Panc1 (cell line): Measurements from ENCODE around the gene FAM204A. TPM values are rescaled to one million over a fixed set of nuclear protein-coding genes. Genes with fewer than 3 reads are reported as not detected.

Experiments
- ATAC-seq: fragments of 200-7000 bp; cut with Tn5 transposase; 2 replicates; pipeline ENCODE4 v1.9.1; 2020; ENCODE audit warnings: mild to moderate bottlenecking, moderate library complexity
- BruUV-seq: library from RNA; stranded (reverse); fragments of 400-500 nt; replicated peaks from 2 replicates; lab custom pipeline; 2021; lab: Mats Ljungman, UMichigan
- CTCF ChIA-PET: fragments of 300-600 bp; sonication (Branson Sonifier 250); formaldehyde crosslinking; loops from one replicate; lab custom pipeline; 2022; ENCODE audit warnings: antibody characterized with exemption; lab: Charles Lee
- POLR2A ChIA-PET: fragments of 300-600 bp; sonication (Branson Sonifier 250); formaldehyde crosslinking; loops from one replicate; lab custom pipeline; 2022; ENCODE audit warnings: antibody characterized with exemption; lab: Charles Lee
- DNase-seq: peaks from one replicate; pipeline ENCODE4 v3.0.0-alpha.2; 2010; ENCODE audit warnings: low read depth, low spot score
- H3K27ac ChIP-seq: 2 replicates; pipeline ENCODE4 v1.5.1; 2011; ENCODE audit warnings: mild to moderate bottlenecking, low read length, inconsistent platforms
- H3K27me3 ChIP-seq: fragments of 200-500 bp; sonication (Bioruptor generic); 2 replicates; pipeline ENCODE4 v1.6.0; 2014; ENCODE audit warnings: low read length, inconsistent platforms; ENCODE audit not compliant: control insufficient read depth, insufficient read depth
- H3K36me3 ChIP-seq: fragments of 200-500 bp; sonication (Bioruptor generic); 2 replicates; pipeline ENCODE4 v1.5.1; 2014; ENCODE audit warnings: inconsistent platforms, mild to moderate bottlenecking, low read length, moderate library complexity; ENCODE audit not compliant: control insufficient read depth, insufficient read depth
- H3K4me1 ChIP-seq: 2 replicates; pipeline ENCODE4 v1.5.1; 2011; ENCODE audit warnings: inconsistent platforms, mild to moderate bottlenecking, low read length, moderate library complexity; ENCODE audit not compliant: control insufficient read depth, insufficient read depth
- H3K4me3 ChIP-seq, 2 experiments: 2 replicates each; pipeline ENCODE4 v1.5.1; 2011 to 2012; ENCODE audit warnings: low read depth in 2 of 2, low read length in 2 of 2, mild to moderate bottlenecking in 2 of 2, inconsistent platforms in 1 of 2, moderate library complexity in 1 of 2
- H3K9me3 ChIP-seq: fragments of 200-500 bp; sonication (Bioruptor generic); 2 replicates; pipeline ENCODE4 v1.5.1; 2014; ENCODE audit warnings: low read depth, mild to moderate bottlenecking, inconsistent platforms, low read length, moderate library complexity; ENCODE audit not compliant: control insufficient read depth, insufficient read depth
- POLR2AphosphoS5 ChIP-seq: IDR thresholded peaks from 2 replicates; pipeline ENCODE4 v1.6.1; 2012; ENCODE audit warnings: mild to moderate bottlenecking, low read depth, low read length, moderate library complexity
- SIN3A ChIP-seq: IDR thresholded peaks from 2 replicates; pipeline ENCODE4 v1.6.1; 2012; ENCODE audit warnings: low read depth, mild to moderate bottlenecking, low read length, moderate library complexity, borderline replicate concordance; ENCODE audit not compliant: insufficient read depth
- TCF7L2 ChIP-seq: IDR thresholded peaks from 2 replicates; pipeline ENCODE4 v1.6.1; 2011; ENCODE audit warnings: mild to moderate bottlenecking, low read depth, low read length, inconsistent platforms
- in situ Hi-C: cut with HindIII; loops from 2 replicates; pipeline ENCODE4 v1.10.0; 2016; ENCODE audit warnings: low sequenced_read_pairs, low pct_unique_long_range_greater_than_20kb
- intact Hi-C: fragments of 100-400 bp; cut with micrococcal nuclease; formaldehyde crosslinking; loops from one replicate; pipeline ENCODE4 v1.10.0; 2022; ENCODE audit not compliant: unreplicated experiment
- total RNA-seq: library from RNA; stranded (reverse); gene quantifications from one replicate; pipeline ENCODE4 v1.2.1, GENCODE V29; 2021; ENCODE audit not compliant: unreplicated experiment
- TF ChIP-seq, protein P1 (sequence below): fragments of 450-650 bp; IDR thresholded peaks from 2 replicates; pipeline ENCODE4 v1.5.1; 2017; ENCODE audit warnings: mild to moderate bottlenecking
- TF ChIP-seq, protein P2 (sequence below), 2 experiments: IDR thresholded peaks; 2 replicates each; pipeline ENCODE4 v1.6.1; 2011 to 2012; ENCODE audit warnings: low read depth in 2 of 2, control low read depth in 1 of 2, low read length in 1 of 2, mild to moderate bottlenecking in 1 of 2, moderate library complexity in 1 of 2; ENCODE audit not compliant: insufficient read depth in 1 of 2

The FAM204A gene
- total RNA-seq, 1 experiment from 2014 or later, result 69.1 TPM

DNA sequence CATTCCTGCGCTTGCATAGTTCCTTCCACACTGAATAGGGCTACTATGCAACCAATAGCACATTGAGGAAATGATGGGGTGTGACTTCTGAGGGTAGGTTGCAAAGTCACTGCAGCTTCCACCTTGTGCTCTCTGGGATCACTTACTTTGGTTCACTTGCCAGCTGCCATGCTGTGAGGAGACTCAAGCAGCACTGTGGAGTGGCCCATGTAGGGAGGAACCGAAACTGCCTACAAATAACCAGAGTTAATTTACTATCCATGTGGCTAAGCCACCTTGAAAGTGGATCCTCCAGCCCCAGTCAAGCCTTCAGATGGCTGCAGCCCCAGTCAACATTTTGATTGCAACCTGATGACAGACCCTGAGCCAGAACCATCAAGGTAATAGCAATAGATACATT is 64.3 kb downstream of the FAM204A start:
- no TSS peak for BruUV-seq
- TF ChIP-seq POLR2AphosphoS5, result no peak
- no peak for TF ChIP-seq SIN3A

DNA sequence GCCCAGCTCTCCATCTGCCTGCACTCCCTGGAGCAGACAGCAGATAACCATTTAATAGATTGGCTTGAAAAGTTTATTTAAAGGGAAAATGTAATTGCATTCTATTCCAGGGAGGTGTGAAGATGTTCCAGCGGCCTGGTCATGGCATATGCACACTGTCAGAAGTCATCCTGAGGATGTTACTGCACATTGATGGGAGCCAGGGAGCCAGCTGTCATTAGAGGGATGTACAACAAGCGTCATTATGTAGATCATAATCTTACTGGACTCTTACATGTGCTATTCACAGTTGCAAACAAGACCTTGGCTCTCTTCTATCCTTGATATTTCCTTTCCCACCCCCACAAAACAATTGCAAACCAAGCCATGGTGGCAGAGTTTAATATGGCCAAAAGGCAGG is 65.4 kb downstream of the FAM204A start:
- no peak for TF ChIP-seq POLR2AphosphoS5
- ChIA-PET POLR2A (no interaction called here), CTCF (no interaction called here)
- Histone ChIP-seq H3K9me3 (no peaks in the 10 kb centered on the region), H3K27ac (no peak overlapping the region), H3K27me3 (peaks cover 1% of the 10 kb centered on the region; the same call in 1 of the 2 replicates), H3K4me1 (no peaks in the 10 kb centered on the region), H3K36me3 (no peaks in the 10 kb centered on the region), H3K4me3 (no peak overlapping the region)
- no TSS peak for BruUV-seq
- DNase-seq, result no peak
- no peak for ATAC-seq
- in situ Hi-C loops (no loop called here), intact Hi-C loops (no loop called here)

More for the DNA sequence above, 64.3 kb downstream of the FAM204A start:
- H3K9me3 ChIP-seq, result no peaks in the 10 kb centered on the region
- in situ Hi-C loops (no loop called here), intact Hi-C loops (no loop called here)
- no peak for ATAC-seq
- no peaks in the 10 kb centered on the region for H3K27me3 ChIP-seq
- no peak overlapping the region for H3K4me3 ChIP-seq
- no peaks in the 10 kb centered on the region for H3K36me3 ChIP-seq
- ChIA-PET CTCF (no interaction called here), POLR2A (no interaction called here)
- H3K4me1 ChIP-seq, result no peaks in the 10 kb centered on the region
- H3K27ac ChIP-seq, result no peak overlapping the region
- DNase-seq, result no peak

DNA sequence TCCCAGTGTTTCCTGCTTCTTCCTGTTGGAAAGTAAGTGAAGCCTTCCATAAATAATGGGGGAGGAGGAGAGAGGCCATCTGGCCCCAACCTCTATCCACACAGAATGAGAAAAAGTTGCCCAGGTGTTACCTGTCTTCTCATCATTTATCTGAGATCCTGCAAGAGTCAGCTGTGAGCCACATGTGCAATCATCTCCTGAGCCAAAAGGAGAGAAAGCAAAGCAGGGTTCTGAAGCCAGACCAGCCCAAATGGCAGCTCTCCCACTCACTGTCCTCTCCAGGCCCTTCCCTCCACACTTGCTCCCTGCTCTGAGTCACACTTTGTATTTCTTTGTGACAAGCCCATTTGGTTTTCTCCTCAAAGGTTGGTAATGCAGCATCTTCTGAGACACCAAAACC is 65.9 kb downstream of the FAM204A start:
- Histone ChIP-seq H3K4me3 (no peak overlapping the region), H3K4me1 (no peaks in the 10 kb centered on the region), H3K9me3 (no peaks in the 10 kb centered on the region), H3K27ac (no peak overlapping the region), H3K27me3 (peaks cover 2% of the 10 kb centered on the region; the same call in 1 of the 2 replicates), H3K36me3 (no peaks in the 10 kb centered on the region)
- CTCF ChIA-PET, result no interaction called here
- TF ChIP-seq, protein P1, sequence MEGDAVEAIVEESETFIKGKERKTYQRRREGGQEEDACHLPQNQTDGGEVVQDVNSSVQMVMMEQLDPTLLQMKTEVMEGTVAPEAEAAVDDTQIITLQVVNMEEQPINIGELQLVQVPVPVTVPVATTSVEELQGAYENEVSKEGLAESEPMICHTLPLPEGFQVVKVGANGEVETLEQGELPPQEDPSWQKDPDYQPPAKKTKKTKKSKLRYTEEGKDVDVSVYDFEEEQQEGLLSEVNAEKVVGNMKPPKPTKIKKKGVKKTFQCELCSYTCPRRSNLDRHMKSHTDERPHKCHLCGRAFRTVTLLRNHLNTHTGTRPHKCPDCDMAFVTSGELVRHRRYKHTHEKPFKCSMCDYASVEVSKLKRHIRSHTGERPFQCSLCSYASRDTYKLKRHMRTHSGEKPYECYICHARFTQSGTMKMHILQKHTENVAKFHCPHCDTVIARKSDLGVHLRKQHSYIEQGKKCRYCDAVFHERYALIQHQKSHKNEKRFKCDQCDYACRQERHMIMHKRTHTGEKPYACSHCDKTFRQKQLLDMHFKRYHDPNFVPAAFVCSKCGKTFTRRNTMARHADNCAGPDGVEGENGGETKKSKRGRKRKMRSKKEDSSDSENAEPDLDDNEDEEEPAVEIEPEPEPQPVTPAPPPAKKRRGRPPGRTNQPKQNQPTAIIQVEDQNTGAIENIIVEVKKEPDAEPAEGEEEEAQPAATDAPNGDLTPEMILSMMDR, result no peak
- TF ChIP-seq POLR2AphosphoS5 (no peak), TCF7L2 (no peak), SIN3A (no peak)
- ATAC-seq, result no peak
- in situ Hi-C loops, result no loop called here
- POLR2A ChIA-PET, result no interaction called here
- BruUV-seq, result no TSS peak
- intact Hi-C loops, result no loop called here
- DNase-seq, result no peak

DNA sequence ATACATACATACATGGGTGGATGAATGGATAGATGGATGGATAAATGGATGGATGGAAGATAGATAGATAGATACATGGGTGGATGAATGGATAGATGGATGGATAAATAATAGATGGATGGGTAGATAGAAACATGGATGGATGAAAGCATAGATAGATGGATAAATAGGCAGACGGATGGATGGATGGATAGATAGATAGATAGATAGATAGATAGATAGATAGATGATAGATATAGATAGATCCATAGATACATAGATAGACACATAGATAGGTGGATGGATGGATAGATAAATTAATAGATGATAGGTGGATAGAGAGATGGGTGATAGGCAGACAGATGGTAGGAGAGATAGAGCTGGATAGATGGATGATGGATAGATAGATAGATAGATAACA is 68.5 kb downstream of the FAM204A start:
- H3K36me3 ChIP-seq, result no peaks in the 10 kb centered on the region
- in situ Hi-C loops, result no loop called here
- TF ChIP-seq, protein P2, sequence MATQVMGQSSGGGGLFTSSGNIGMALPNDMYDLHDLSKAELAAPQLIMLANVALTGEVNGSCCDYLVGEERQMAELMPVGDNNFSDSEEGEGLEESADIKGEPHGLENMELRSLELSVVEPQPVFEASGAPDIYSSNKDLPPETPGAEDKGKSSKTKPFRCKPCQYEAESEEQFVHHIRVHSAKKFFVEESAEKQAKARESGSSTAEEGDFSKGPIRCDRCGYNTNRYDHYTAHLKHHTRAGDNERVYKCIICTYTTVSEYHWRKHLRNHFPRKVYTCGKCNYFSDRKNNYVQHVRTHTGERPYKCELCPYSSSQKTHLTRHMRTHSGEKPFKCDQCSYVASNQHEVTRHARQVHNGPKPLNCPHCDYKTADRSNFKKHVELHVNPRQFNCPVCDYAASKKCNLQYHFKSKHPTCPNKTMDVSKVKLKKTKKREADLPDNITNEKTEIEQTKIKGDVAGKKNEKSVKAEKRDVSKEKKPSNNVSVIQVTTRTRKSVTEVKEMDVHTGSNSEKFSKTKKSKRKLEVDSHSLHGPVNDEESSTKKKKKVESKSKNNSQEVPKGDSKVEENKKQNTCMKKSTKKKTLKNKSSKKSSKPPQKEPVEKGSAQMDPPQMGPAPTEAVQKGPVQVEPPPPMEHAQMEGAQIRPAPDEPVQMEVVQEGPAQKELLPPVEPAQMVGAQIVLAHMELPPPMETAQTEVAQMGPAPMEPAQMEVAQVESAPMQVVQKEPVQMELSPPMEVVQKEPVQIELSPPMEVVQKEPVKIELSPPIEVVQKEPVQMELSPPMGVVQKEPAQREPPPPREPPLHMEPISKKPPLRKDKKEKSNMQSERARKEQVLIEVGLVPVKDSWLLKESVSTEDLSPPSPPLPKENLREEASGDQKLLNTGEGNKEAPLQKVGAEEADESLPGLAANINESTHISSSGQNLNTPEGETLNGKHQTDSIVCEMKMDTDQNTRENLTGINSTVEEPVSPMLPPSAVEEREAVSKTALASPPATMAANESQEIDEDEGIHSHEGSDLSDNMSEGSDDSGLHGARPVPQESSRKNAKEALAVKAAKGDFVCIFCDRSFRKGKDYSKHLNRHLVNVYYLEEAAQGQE (IDR thresholded peaks at IDR 0.05; ENCODE audit: insufficient read depth in 1 of 2, low read depth in 2 of 2, low read length in 1 of 2), result no peak
- TF ChIP-seq POLR2AphosphoS5 (no peak), SIN3A (no peak), TCF7L2 (no peak)
- TF ChIP-seq, protein P1, result no peak
- ATAC-seq, result no peak
- intact Hi-C loops, result no loop called here
- no peak overlapping the region for H3K27ac ChIP-seq
- peaks cover 9% of the 10 kb centered on the region for H3K27me3 ChIP-seq
- H3K4me3 ChIP-seq, result no peak overlapping the region
- H3K9me3 ChIP-seq, result no peaks in the 10 kb centered on the region
- no peaks in the 10 kb centered on the region for H3K4me1 ChIP-seq
- CTCF ChIA-PET, result no interaction called here
- no peak for DNase-seq
- POLR2A ChIA-PET, result no interaction called here
- BruUV-seq, result no TSS peak
